Ascending aorta (tissue), 2 donors: ENCODE measurements around the gene RAB6D. TPM values are rescaled to one million over a fixed set of nuclear protein-coding genes. Genes with fewer than 3 reads are reported as not detected.
"Not testable (repeated sequence)": the region's sequence is repeated elsewhere in the genome, so short reads cannot be mapped to it uniquely, and the experiment has no call there.

Source experiments
- DNase-seq, 2 donors: peaks; one replicate each; pipeline ENCODE4 v3.0.0-alpha.2; 2019; ENCODE audit warnings: low spot score in 2 of 2
- H3K27ac ChIP-seq, 2 donors: fragments of 200-600 bp; sonication (generic); one replicate each; pipeline ENCODE4 v1.5.1; 2016 to 2017; ENCODE audit warnings: mild to moderate bottlenecking in 1 of 2
- H3K27me3 ChIP-seq: fragments of 200-600 bp; sonication (generic); one replicate; pipeline ENCODE4 v1.5.1; 2017
- H3K36me3 ChIP-seq, 2 donors: fragments of 200-600 bp; sonication (generic); one replicate each; pipeline ENCODE4 v1.5.1; 2016
- H3K4me1 ChIP-seq, 2 donors: fragments of 200-600 bp; sonication (generic); one replicate each; pipeline ENCODE4 v1.5.1; 2016 to 2017; ENCODE audit warnings: mild to moderate bottlenecking in 1 of 2
- H3K4me3 ChIP-seq, 2 donors: fragments of 200-600 bp; sonication (generic); one replicate each; pipeline ENCODE4 v1.5.1; 2016 to 2017; ENCODE audit warnings: mild to moderate bottlenecking in 1 of 2
- H3K9me3 ChIP-seq, 2 donors: fragments of 200-600 bp; sonication (generic); one replicate each; pipeline ENCODE4 v1.5.1; 2016
- intact Hi-C: fragments of 100-400 bp; cut with DNase I; formaldehyde crosslinking; loops from one replicate; pipeline ENCODE4 v1.15.1; 2023
- total RNA-seq: library from RNA; depleted of rRNA; stranded (reverse); fragments of >200 nt; gene quantifications from one replicate; pipeline ENCODE4 v1.1.0, GENCODE V29; 2016
- TF ChIP-seq, protein P1 (sequence below), 3 experiments: fragments of 200-600 bp in 2 of 3; fragments of 450-650 bp in 1 of 3; sonication (generic) in 2 of 3; IDR thresholded peaks; one replicate each; pipeline ENCODE4 v1.5.1; 2016 to 2019; ENCODE audit warnings: antibody characterized with exemption in 3 of 3, mild to moderate bottlenecking in 1 of 3, moderate library complexity in 1 of 3

Gene RAB6D
- not detected for total RNA-seq

DNA sequence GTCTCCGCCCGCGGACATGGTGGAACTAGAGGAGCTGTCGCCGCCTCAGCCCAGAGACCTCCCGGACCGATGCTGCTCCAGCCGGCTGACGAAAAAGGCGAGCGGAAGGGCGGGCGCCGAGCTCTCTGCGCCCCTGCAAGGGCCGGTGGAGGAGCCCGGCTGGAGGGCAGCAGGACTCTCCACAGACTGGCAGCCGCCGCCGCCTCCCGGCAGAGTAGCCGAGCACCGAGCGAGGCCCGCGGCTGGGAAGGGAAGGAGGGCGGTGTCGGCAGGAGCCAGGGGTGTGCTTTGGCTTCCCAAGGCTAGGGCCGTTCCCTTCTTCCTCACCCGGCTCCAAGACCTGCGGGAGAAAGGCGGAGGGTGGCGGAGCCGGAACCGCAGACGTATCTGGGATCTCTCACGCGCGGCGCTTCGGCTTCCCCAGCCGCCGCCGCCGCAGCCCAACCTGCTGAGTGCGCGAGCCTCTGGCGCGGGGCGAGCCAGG is at the start of gene RAB6D:
RAB6D (minus strand) TSS at position 466 of the 484 bp plus-strand sequence; CDS start at position 18, 448 bp downstream.
- H3K36me3 ChIP-seq, H3K9me3 ChIP-seq, H3K4me1 ChIP-seq, intact Hi-C loops, H3K27me3 ChIP-seq, DNase-seq, H3K27ac ChIP-seq: not testable (repeated sequence)
- peak within 1 kb of the TSS; percentile 26 for H3K4me3 ChIP-seq

DNA sequence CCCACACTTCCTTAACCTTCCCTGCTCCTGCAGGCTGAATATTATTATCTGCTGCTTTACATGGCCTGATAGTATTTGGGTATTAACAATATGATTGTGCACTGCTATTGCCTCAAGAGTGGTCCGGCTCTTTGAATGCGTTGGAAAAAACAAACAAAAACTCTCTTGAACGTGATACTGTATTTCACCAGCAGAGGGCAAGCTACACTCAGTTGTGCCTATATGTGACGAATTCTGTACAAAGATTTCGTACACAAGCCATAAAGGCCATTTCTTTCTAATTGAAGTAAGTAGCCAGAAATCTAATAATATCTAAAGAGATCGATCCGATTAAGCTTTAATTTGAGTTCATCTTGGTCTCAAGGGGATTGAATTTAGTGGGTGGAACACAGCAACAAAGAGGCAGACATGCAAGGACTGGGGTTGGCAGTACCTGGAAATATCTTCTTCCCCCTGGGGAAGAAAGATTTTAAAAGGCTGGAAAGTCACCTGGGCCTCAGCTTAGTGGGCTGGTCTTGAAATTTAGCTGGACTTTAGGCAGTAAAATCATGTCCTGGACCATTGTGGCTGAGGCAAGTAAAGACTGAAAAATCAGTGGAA is 49.3 kb upstream of the RAB6D start:
- Histone ChIP-seq H3K4me1 (no peaks in the 10 kb centered on the region), H3K27ac (no peak overlapping the region), H3K27me3 (no peaks in the 10 kb centered on the region), H3K4me3 (no peak overlapping the region), H3K9me3 (no peaks in the 10 kb centered on the region), H3K36me3 (no peaks in the 10 kb centered on the region)
- intact Hi-C loops: no loop called here
- DNase-seq: no peak
- TF ChIP-seq, protein P1, sequence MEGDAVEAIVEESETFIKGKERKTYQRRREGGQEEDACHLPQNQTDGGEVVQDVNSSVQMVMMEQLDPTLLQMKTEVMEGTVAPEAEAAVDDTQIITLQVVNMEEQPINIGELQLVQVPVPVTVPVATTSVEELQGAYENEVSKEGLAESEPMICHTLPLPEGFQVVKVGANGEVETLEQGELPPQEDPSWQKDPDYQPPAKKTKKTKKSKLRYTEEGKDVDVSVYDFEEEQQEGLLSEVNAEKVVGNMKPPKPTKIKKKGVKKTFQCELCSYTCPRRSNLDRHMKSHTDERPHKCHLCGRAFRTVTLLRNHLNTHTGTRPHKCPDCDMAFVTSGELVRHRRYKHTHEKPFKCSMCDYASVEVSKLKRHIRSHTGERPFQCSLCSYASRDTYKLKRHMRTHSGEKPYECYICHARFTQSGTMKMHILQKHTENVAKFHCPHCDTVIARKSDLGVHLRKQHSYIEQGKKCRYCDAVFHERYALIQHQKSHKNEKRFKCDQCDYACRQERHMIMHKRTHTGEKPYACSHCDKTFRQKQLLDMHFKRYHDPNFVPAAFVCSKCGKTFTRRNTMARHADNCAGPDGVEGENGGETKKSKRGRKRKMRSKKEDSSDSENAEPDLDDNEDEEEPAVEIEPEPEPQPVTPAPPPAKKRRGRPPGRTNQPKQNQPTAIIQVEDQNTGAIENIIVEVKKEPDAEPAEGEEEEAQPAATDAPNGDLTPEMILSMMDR (IDR thresholded peaks at IDR 0.05): peak; percentile 33 to 66 (median 63)

DNA sequence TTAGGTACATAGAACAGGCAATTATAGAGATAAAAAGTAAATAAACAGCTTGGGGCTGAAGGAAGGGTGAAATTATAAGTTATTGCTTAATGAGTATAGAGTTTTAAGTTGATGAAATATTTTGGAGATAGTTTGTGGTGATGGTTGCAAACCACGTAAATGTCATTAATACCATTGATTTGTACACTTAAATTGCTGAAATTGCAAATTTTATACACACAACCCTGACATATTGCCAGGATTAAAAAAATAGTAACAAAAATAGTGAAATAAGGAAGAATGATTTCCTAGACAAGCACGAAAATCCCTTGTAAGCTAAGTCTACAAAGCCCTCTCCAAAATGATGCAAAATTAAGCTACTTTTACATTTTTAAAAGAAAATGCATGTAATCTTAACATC is 46.2 kb upstream of the RAB6D start:
- no peak overlapping the region for H3K27ac ChIP-seq
- intact Hi-C loops: no loop called here
- no peak overlapping the region for H3K4me3 ChIP-seq
- no peaks in the 10 kb centered on the region for H3K4me1 ChIP-seq
- H3K27me3 ChIP-seq: no peaks in the 10 kb centered on the region
- H3K9me3 ChIP-seq: no peaks in the 10 kb centered on the region
- no peaks in the 10 kb centered on the region for H3K36me3 ChIP-seq
- TF ChIP-seq, protein P1 (IDR thresholded peaks at IDR 0.05): no peak
- no peak for DNase-seq

DNA sequence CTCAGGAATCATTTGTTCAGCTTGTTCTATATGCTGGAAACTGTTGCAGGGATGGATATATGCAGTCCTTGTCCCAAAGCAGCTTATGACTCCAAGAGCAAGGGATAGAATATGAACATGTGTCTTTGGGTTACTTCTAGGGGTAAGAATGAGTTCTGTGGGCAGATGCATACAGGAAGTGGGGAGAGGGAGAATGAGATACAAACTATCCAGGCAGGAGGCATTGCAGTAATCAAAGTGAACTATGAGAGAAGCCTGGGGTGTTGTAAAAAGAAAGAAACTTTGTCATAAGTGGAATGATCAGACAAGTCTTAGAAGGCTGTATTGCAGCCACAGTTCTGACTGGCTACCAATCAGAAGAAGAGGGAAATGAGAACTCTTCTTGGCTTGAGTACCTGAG is 44.8 kb upstream of the RAB6D start:
- no peaks in the 10 kb centered on the region for H3K9me3 ChIP-seq
- H3K4me1 ChIP-seq: no peaks in the 10 kb centered on the region
- DNase-seq: no peak
- no peak overlapping the region for H3K4me3 ChIP-seq
- no peaks in the 10 kb centered on the region for H3K36me3 ChIP-seq
- TF ChIP-seq, protein P1 (IDR thresholded peaks at IDR 0.05): no peak
- no peaks in the 10 kb centered on the region for H3K27me3 ChIP-seq
- intact Hi-C loops: no loop called here
- no peak overlapping the region for H3K27ac ChIP-seq

DNA sequence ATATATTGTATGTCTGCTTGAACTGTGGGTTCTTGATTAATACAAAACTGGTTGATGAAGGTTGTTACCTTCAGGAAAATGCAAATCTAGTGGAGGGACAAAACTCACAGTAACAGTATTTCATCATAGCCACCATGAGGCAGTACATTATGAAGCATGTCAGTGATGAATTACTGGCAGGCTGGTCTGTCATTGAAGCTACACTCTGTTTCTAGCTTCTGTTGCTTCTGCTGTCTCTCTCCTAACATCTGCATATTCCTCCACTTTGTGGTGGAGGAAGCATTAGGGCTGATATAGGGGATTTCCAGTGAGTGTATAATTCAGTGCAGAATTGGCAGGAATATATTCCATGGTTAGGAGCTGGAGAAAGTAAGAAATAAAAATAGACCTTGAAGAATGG is 44.2 kb upstream of the RAB6D start:
- Histone ChIP-seq H3K27me3 (no peaks in the 10 kb centered on the region), H3K36me3 (no peaks in the 10 kb centered on the region), H3K27ac (no peak overlapping the region), H3K4me1 (no peaks in the 10 kb centered on the region), H3K4me3 (no peak overlapping the region), H3K9me3 (no peaks in the 10 kb centered on the region)
- TF ChIP-seq, protein P1 (IDR thresholded peaks at IDR 0.05): no peak
- intact Hi-C loops: no loop called here
- DNase-seq: no peak

DNA sequence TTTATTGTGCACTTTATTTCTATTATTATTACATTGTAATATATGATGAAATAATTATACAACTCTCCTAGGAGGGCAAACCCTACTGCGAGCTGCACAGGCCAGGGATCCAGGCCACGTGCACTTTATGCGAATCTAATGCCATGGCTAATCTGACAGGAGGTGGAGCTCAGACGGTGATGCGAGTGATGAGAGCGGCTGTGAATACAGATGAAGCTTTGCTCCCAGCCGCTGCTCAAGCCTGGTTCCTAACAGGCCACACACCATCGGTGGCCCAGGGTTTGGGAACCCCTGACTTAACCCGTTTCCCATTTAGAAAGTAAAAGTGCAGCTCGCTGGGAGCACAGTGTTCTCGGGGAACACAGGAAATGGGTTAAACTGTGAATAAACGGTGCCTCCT is 40.8 kb upstream of the RAB6D start:
- H3K9me3 ChIP-seq: no peaks in the 10 kb centered on the region
- DNase-seq: no peak
- no peak overlapping the region for H3K27ac ChIP-seq
- H3K27me3 ChIP-seq: no peaks in the 10 kb centered on the region
- TF ChIP-seq, protein P1 (IDR thresholded peaks at IDR 0.05): no peak
- H3K4me3 ChIP-seq: no peak overlapping the region
- H3K4me1 ChIP-seq: no peaks in the 10 kb centered on the region
- intact Hi-C loops: no loop called here
- no peaks in the 10 kb centered on the region for H3K36me3 ChIP-seq
